BJ (cell line): ENCODE measurements around the gene PC. TPM values are rescaled to one million over a fixed set of nuclear protein-coding genes. Genes with fewer than 3 reads are reported as not detected.

Experiments
- CTCF ChIA-PET: fragments of 350-600 bp; formaldehyde crosslinking; extraction: SDS; loops from one replicate; lab custom pipeline; 2021; ENCODE audit warnings: antibody characterized with exemption, inconsistent platforms; lab: Yijun Ruan, JAX
- POLR2A ChIA-PET: fragments of 300-600 bp; sonication (Branson Sonifier 250); formaldehyde crosslinking; extraction: SDS; loops from one replicate; lab custom pipeline; 2021; ENCODE audit warnings: antibody characterized with exemption; lab: Charles Lee
- DNase-seq: peaks from one replicate; pipeline ENCODE4 v3.0.0-alpha.2; 2011; ENCODE audit warnings: low read depth
- H3K27me3 ChIP-seq: 2 replicates; pipeline ENCODE4 v1.6.0; 2011; ENCODE audit warnings: low read length; ENCODE audit not compliant: control insufficient read depth, insufficient read depth
- H3K36me3 ChIP-seq: 2 replicates; pipeline ENCODE4 v1.5.1; 2011; ENCODE audit warnings: low read length; ENCODE audit not compliant: control insufficient read depth, insufficient read depth
- H3K4me3 ChIP-seq: 2 replicates; pipeline ENCODE4 v1.5.1; 2011; ENCODE audit warnings: low read depth, mild to moderate bottlenecking, control low read depth, low read length
- CTCF ChIP-seq: IDR thresholded peaks from 2 replicates; pipeline ENCODE4 v1.5.1; 2011; ENCODE audit warnings: low read depth, mild to moderate bottlenecking, control low read depth, inconsistent platforms, low read length, moderate library complexity; ENCODE audit not compliant: insufficient read depth
- polyA plus RNA-seq: library from polyadenylated mRNA; depleted of rRNA; stranded (reverse); fragments of >200 nt; gene quantifications from 2 replicates; pipeline ENCODE4 v1.2.3, GENCODE V29; 2011

Gene PC
- polyA plus RNA-seq, 1 experiment = 14.3 TPM

DNA sequence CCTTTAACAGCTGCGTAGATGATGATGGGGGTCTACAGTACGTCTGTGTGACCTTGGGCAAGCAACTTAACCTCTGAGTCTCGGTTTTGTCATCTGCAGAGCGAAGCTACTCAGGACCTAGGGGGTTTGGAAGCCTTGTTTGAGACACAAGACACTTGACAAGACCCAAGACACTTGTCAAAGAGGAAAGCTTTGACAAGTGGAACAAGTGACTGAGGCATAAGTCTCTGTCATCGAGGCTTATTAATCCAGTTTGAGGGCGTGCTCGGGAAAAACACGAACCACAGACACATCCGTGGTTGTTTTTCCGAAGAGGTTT lies 732 bp upstream of the PC start:
- ChIA-PET POLR2A (interaction anchor here (0.6 kb wide), 1 partner anchor 160 kb away, joined by 4 read pairs; the partner anchor contains the start of gene KDM2A), CTCF (interaction anchor here (0.6 to 1.6 kb wide), 4 partner anchors 11 to 94 kb away, joined by 3 to 6 read pairs (median 3); no protein-coding TSS in a partner anchor)
- no peak for TF ChIP-seq CTCF
- no peaks in the 10 kb centered on the region for H3K36me3 ChIP-seq
- no peaks in the 10 kb centered on the region for H3K27me3 ChIP-seq
- H3K4me3 ChIP-seq = peak overlapping the region; percentile 9; the same call in 1 of the 2 replicates
- no peak for DNase-seq

- Histone ChIP-seq H3K36me3 (no peaks in the 10 kb centered on the region), H3K27me3 (no peaks in the 10 kb centered on the region), H3K4me3 (peak overlapping the region; percentile 84)
- POLR2A ChIA-PET = no interaction called here
- no peak for DNase-seq
- CTCF ChIA-PET = no interaction called here
- no peak for TF ChIP-seq CTCF
Measured at GRCh38 chr11:66957971-66958231, 282 bp downstream of the PC start.

GRCh38 chr11:66956689-66957290 lies 1.4 kb downstream of the PC start:
- H3K4me3 ChIP-seq = no peak overlapping the region
- POLR2A ChIA-PET = no interaction called here
- no peaks in the 10 kb centered on the region for H3K27me3 ChIP-seq
- CTCF ChIA-PET = interaction anchor here (0.6 to 1.3 kb wide), 4 partner anchors 19 to 626 kb away, joined by 3 to 4 read pairs (median 3); no protein-coding TSS in a partner anchor
- H3K36me3 ChIP-seq = no peaks in the 10 kb centered on the region
- DNase-seq = no peak
- TF ChIP-seq CTCF = peak; percentile 46

GRCh38 chr11:66953081-66953833 lies 4.9 kb downstream of the PC start:
- CTCF ChIA-PET = no interaction called here
- no peaks in the 10 kb centered on the region; the same call in 1 of the 2 replicates for H3K36me3 ChIP-seq
- H3K4me3 ChIP-seq = no peak overlapping the region
- no peaks in the 10 kb centered on the region for H3K27me3 ChIP-seq
- no peak for DNase-seq
- no peak for TF ChIP-seq CTCF
- POLR2A ChIA-PET = no interaction called here

- Histone ChIP-seq H3K27me3 (no peaks in the 10 kb centered on the region), H3K4me3 (no peak overlapping the region), H3K36me3 (no peaks in the 10 kb centered on the region; the same call in 1 of the 2 replicates)
- ChIA-PET POLR2A (no interaction called here), CTCF (interaction anchor here (0.6 to 0.7 kb wide), 2 partner anchors 20 to 139 kb away, joined by 3 to 4 read pairs; no protein-coding TSS in a partner anchor)
- no peak for DNase-seq
- TF ChIP-seq CTCF = no peak
Measured at GRCh38 chr11:66951927-66952337, 6.3 kb downstream of the PC start.
